Measurements from ENCODE around the gene ADNP2.

The ADNP2 gene

GRCh38 chr18:80149667-80150066 is 40.6 kb downstream of the ADNP2 start:
- Histone ChIP-seq H4K20me1 (ENCODE audit: insufficient read depth, low read length, poor library complexity, severe bottlenecking) (no peaks in the 10 kb centered on the region), H3K9me3 (ENCODE audit: insufficient read depth, low read depth, low read length) (no peaks in the 10 kb centered on the region; the same call in 1 of the 2 replicates), H3K36me3 (ENCODE audit: insufficient read depth, low read length) (no peaks in the 10 kb centered on the region), H3K9me2 (replicated peaks; ENCODE audit: low read depth, low read length) (no peaks in the 10 kb centered on the region), H3F3A (ENCODE audit: low read depth) (no peaks in the 10 kb centered on the region), H3K4me3 (ENCODE audit: low read length, poor library complexity, severe bottlenecking) (no peak overlapping the region), H2AFZ (ENCODE audit: low read length) (no peak overlapping the region), H3K27me3 (ENCODE audit: insufficient read depth, low read length, poor library complexity, severe bottlenecking) (no peaks in the 10 kb centered on the region), H3K4me1 (ENCODE audit: insufficient read depth, low read length, poor library complexity, severe bottlenecking) (no peaks in the 10 kb centered on the region), H3K9ac (ENCODE audit: low read depth, low read length, poor library complexity, severe bottlenecking) (no peak overlapping the region), H3K79me2 (ENCODE audit: insufficient read depth, low read length) (no peaks in the 10 kb centered on the region), H3K4me2 (ENCODE audit: low read depth, low read length, poor library complexity, severe bottlenecking) (no peak overlapping the region)
- TF ChIP-seq EZH2phosphoT487 (IDR thresholded peaks at IDR 0.05; ENCODE audit: borderline replicate concordance) (no peak), CTCF (conservative IDR thresholded peaks at IDR 0.05; ENCODE audit: low read length) (no peak)

GRCh38 chr18:80154293-80154692 is 45.2 kb downstream of the ADNP2 start:
- H3K27me3 ChIP-seq (ENCODE audit: insufficient read depth, low read length, poor library complexity, severe bottlenecking): no peaks in the 10 kb centered on the region
- no peaks in the 10 kb centered on the region for H3K4me1 ChIP-seq (ENCODE audit: insufficient read depth, low read length, poor library complexity, severe bottlenecking)
- H3K9me3 ChIP-seq (ENCODE audit: insufficient read depth, low read depth, low read length): no peaks in the 10 kb centered on the region; the same call in 1 of the 2 replicates
- no peaks in the 10 kb centered on the region for H3K9me2 ChIP-seq (replicated peaks; ENCODE audit: low read depth, low read length)
- H3K9ac ChIP-seq (ENCODE audit: low read depth, low read length, poor library complexity, severe bottlenecking): no peak overlapping the region
- no peaks in the 10 kb centered on the region for H3K36me3 ChIP-seq (ENCODE audit: insufficient read depth, low read length)
- H2AFZ ChIP-seq (ENCODE audit: low read length): no peak overlapping the region
- H4K20me1 ChIP-seq (ENCODE audit: insufficient read depth, low read length, poor library complexity, severe bottlenecking): no peaks in the 10 kb centered on the region
- no peaks in the 10 kb centered on the region for H3K79me2 ChIP-seq (ENCODE audit: insufficient read depth, low read length)
- no peak overlapping the region for H3K4me3 ChIP-seq (ENCODE audit: low read length, poor library complexity, severe bottlenecking)
- no peaks in the 10 kb centered on the region for H3F3A ChIP-seq (ENCODE audit: low read depth)
- no peak overlapping the region for H3K4me2 ChIP-seq (ENCODE audit: low read depth, low read length, poor library complexity, severe bottlenecking)
- TF ChIP-seq CTCF (conservative IDR thresholded peaks at IDR 0.05; ENCODE audit: low read length): peak; percentile 72
- no peak for TF ChIP-seq EZH2phosphoT487 (IDR thresholded peaks at IDR 0.05; ENCODE audit: borderline replicate concordance)

GRCh38 chr18:80157708-80158343 is 48.8 kb downstream of the ADNP2 start:
- H3K9ac ChIP-seq (ENCODE audit: low read depth, low read length, poor library complexity, severe bottlenecking): no peak overlapping the region
- no peaks in the 10 kb centered on the region for H3K9me2 ChIP-seq (replicated peaks; ENCODE audit: low read depth, low read length)
- H3K9me3 ChIP-seq (ENCODE audit: insufficient read depth, low read depth, low read length): peaks cover 7% of the 10 kb centered on the region; the same call in 1 of the 2 replicates
- H3K4me2 ChIP-seq (ENCODE audit: low read depth, low read length, poor library complexity, severe bottlenecking): no peak overlapping the region
- no peak overlapping the region for H2AFZ ChIP-seq (ENCODE audit: low read length)
- no peaks in the 10 kb centered on the region for H3K27me3 ChIP-seq (ENCODE audit: insufficient read depth, low read length, poor library complexity, severe bottlenecking)
- H3K4me1 ChIP-seq (ENCODE audit: insufficient read depth, low read length, poor library complexity, severe bottlenecking): no peaks in the 10 kb centered on the region
- no peaks in the 10 kb centered on the region for H3K79me2 ChIP-seq (ENCODE audit: insufficient read depth, low read length)
- no peaks in the 10 kb centered on the region for H3F3A ChIP-seq (ENCODE audit: low read depth)
- H3K4me3 ChIP-seq (ENCODE audit: low read length, poor library complexity, severe bottlenecking): no peak overlapping the region
- no peaks in the 10 kb centered on the region for H3K36me3 ChIP-seq (ENCODE audit: insufficient read depth, low read length)
- TF ChIP-seq CTCF (conservative IDR thresholded peaks at IDR 0.05; ENCODE audit: low read length) (peak; percentile 98), EZH2phosphoT487 (IDR thresholded peaks at IDR 0.05; ENCODE audit: borderline replicate concordance) (no peak)
- no peaks in the 10 kb centered on the region for H4K20me1 ChIP-seq (ENCODE audit: insufficient read depth, low read length, poor library complexity, severe bottlenecking)
